H9 (cell line): ENCODE measurements around the gene ISG15. TPM values are rescaled to one million over a fixed set of nuclear protein-coding genes. Genes with fewer than 3 reads are reported as not detected.

Experiments
- DNase-seq: peaks from one replicate; pipeline ENCODE4 v3.0.0-alpha.2; 2017
- H2AFZ ChIP-seq: one replicate; pipeline ENCODE4 v1.6.1; 2013; ENCODE audit warnings: mild to moderate bottlenecking, low read length, control low read depth, moderate library complexity
- H2AK5ac ChIP-seq: 2 replicates; pipeline ENCODE4 v1.6.1; 2013; ENCODE audit warnings: low read length, control low read depth, mixed read lengths; ENCODE audit not compliant: insufficient read length
- H2BK120ac ChIP-seq: one replicate; pipeline ENCODE4 v1.6.1; 2013; ENCODE audit warnings: low read depth, mild to moderate bottlenecking, low read length, control low read depth, inconsistent platforms; ENCODE audit not compliant: poor library complexity, severe bottlenecking
- H2BK12ac ChIP-seq: 2 replicates; pipeline ENCODE4 v1.6.1; 2013; ENCODE audit warnings: low read length, control low read depth, mixed read lengths, low read depth; ENCODE audit not compliant: insufficient read length
- H2BK15ac ChIP-seq: 2 replicates; pipeline ENCODE4 v1.6.1; 2013; ENCODE audit warnings: low read depth, low read length, control low read depth
- H2BK20ac ChIP-seq: one replicate; pipeline ENCODE4 v1.6.1; 2013; ENCODE audit warnings: low read depth, mild to moderate bottlenecking, low read length, control low read depth, inconsistent platforms; ENCODE audit not compliant: poor library complexity, severe bottlenecking
- H2BK5ac ChIP-seq: 2 replicates; pipeline ENCODE4 v1.6.1; 2013; ENCODE audit warnings: low read length, control low read depth, mixed read lengths; ENCODE audit not compliant: insufficient read length
- H3K14ac ChIP-seq: 2 replicates; pipeline ENCODE4 v1.6.1; 2013; ENCODE audit warnings: low read length, control low read depth; ENCODE audit not compliant: insufficient read depth
- H3K18ac ChIP-seq: 2 replicates; pipeline ENCODE4 v1.6.1; 2013; ENCODE audit warnings: low read depth, mild to moderate bottlenecking, mixed read lengths, low read length, control low read depth; ENCODE audit not compliant: insufficient read length
- H3K23ac ChIP-seq: 2 replicates; pipeline ENCODE4 v1.6.1; 2013; ENCODE audit warnings: low read length, control low read depth, mixed read lengths, low read depth; ENCODE audit not compliant: insufficient read length
- H3K23me2 ChIP-seq: 2 replicates; pipeline ENCODE4 v1.6.1; 2013; ENCODE audit warnings: low read depth, mild to moderate bottlenecking, mixed read lengths, low read length, control low read depth; ENCODE audit not compliant: insufficient read length, poor library complexity, severe bottlenecking
- H3K27ac ChIP-seq: 2 replicates; pipeline ENCODE4 v1.5.1; 2013; ENCODE audit warnings: low read length, control low read depth, mixed read lengths, low read depth; ENCODE audit not compliant: insufficient read length
- H3K27me3 ChIP-seq: 2 replicates; pipeline ENCODE4 v1.6.1; 2013; ENCODE audit warnings: low read length, control low read depth, inconsistent platforms; ENCODE audit not compliant: insufficient read depth
- H3K4ac ChIP-seq: 2 replicates; pipeline ENCODE4 v1.6.1; 2013; ENCODE audit warnings: low read depth, mild to moderate bottlenecking, control low read depth, inconsistent platforms, low read length, moderate library complexity
- H3K4me1 ChIP-seq: 2 replicates; pipeline ENCODE4 v1.6.1; 2013; ENCODE audit warnings: low read length, control low read depth, inconsistent platforms; ENCODE audit not compliant: insufficient read depth
- H3K4me2 ChIP-seq: 2 replicates; pipeline ENCODE4 v1.6.1; 2013; ENCODE audit warnings: low read length, control low read depth, mixed read lengths; ENCODE audit not compliant: insufficient read length, insufficient read depth
- H3K56ac ChIP-seq: 2 replicates; pipeline ENCODE4 v1.6.1; 2013; ENCODE audit warnings: low read depth, mild to moderate bottlenecking, mixed read lengths, low read length, control low read depth; ENCODE audit not compliant: insufficient read length
- H3K79me1 ChIP-seq: 2 replicates; pipeline ENCODE4 v1.6.1; 2013; ENCODE audit warnings: low read depth, mild to moderate bottlenecking, moderate library complexity, low read length, control low read depth, inconsistent platforms; ENCODE audit not compliant: insufficient read depth, poor library complexity, severe bottlenecking
- H3K79me2 ChIP-seq: 2 replicates; pipeline ENCODE4 v1.6.1; 2013; ENCODE audit warnings: low read length, control low read depth, inconsistent platforms; ENCODE audit not compliant: insufficient read depth
- H3K9ac ChIP-seq: 2 replicates; pipeline ENCODE4 v1.6.1; 2013; ENCODE audit warnings: low read length, control low read depth, mixed read lengths; ENCODE audit not compliant: insufficient read length; ENCODE audit errors: extremely low read depth
- H3K9me3 ChIP-seq: one replicate; pipeline ENCODE4 v1.6.1; 2013; ENCODE audit warnings: low read depth, low read length, inconsistent platforms; ENCODE audit not compliant: control insufficient read depth
- H3T11ph ChIP-seq: one replicate; pipeline ENCODE4 v1.6.1; 2013; ENCODE audit warnings: mild to moderate bottlenecking, low read length, control low read depth, inconsistent platforms
- H4K20me1 ChIP-seq: one replicate; pipeline ENCODE4 v1.6.1; 2013; ENCODE audit not compliant: control insufficient read depth, insufficient read length, insufficient read depth
- H4K5ac ChIP-seq: 2 replicates; pipeline ENCODE4 v1.6.1; 2013; ENCODE audit warnings: low read depth, mild to moderate bottlenecking, mixed read lengths, low read length, control low read depth; ENCODE audit not compliant: insufficient read length
- H4K8ac ChIP-seq: replicated peaks from 2 replicates; pipeline ENCODE4 v1.6.1; 2013; ENCODE audit warnings: low read length, control low read depth, mixed read lengths, low read depth; ENCODE audit not compliant: insufficient read length
- H4K91ac ChIP-seq: 2 replicates; pipeline ENCODE4 v1.6.1; 2013; ENCODE audit warnings: low read depth, mild to moderate bottlenecking, moderate library complexity, mixed read lengths, low read length, control low read depth; ENCODE audit not compliant: insufficient read length
- H3K27ac Mint-ChIP-seq, 3 experiments: 2 replicates in 2 of 3; 3 replicates in 1 of 3; pipeline ENCODE4 v1.8.0; 2020 to 2021; ENCODE audit warnings: mixed read lengths in 3 of 3, mild to moderate bottlenecking in 1 of 3, moderate library complexity in 1 of 3
- H3K27me3 Mint-ChIP-seq: 2 replicates; pipeline ENCODE4 v1.8.0; 2021; ENCODE audit warnings: low read depth, mild to moderate bottlenecking, moderate library complexity, mixed read lengths
- H3K36me3 Mint-ChIP-seq, 3 experiments: 2 replicates in 2 of 3; 3 replicates in 1 of 3; pipeline ENCODE4 v1.8.0; 2020 to 2021; ENCODE audit warnings: low read depth in 3 of 3, mixed read lengths in 3 of 3; ENCODE audit not compliant: insufficient read depth in 1 of 3
- H3K4me1 Mint-ChIP-seq, 2 experiments: 2 replicates each; pipeline ENCODE4 v1.8.0; 2020; ENCODE audit warnings: mixed read lengths in 2 of 2
- H3K4me3 Mint-ChIP-seq, 2 experiments: 2 replicates in 1 of 2; 3 replicates in 1 of 2; pipeline ENCODE4 v1.8.0; 2020 to 2021; ENCODE audit warnings: mild to moderate bottlenecking in 2 of 2, mixed read lengths in 2 of 2, moderate library complexity in 1 of 2
- H3K9me3 Mint-ChIP-seq, 2 experiments: 2 replicates in 1 of 2; 3 replicates in 1 of 2; pipeline ENCODE4 v1.8.0; 2020; ENCODE audit warnings: mild to moderate bottlenecking in 2 of 2, mixed read lengths in 2 of 2, moderate library complexity in 1 of 2
- CTCF ChIP-seq: fragments of 200-600 bp; sonication (generic); conservative IDR thresholded peaks from 3 replicates; pipeline ENCODE4 v1.8.0; 2021; ENCODE audit warnings: antibody characterized with exemption, mild to moderate bottlenecking
- WGBS: extraction: QIAGEN DNeasy Blood & Tissue Kit; methylation state at CpG from one replicate; pipeline ENCODE4 v1.1.7; 2013; ENCODE audit warnings: missing lambda C conversion rate, low lambda C conversion rate, mixed read lengths; ENCODE audit not compliant: insufficient read length; ENCODE audit errors: extremely low coverage; 5-methylcytosine and 5-hydroxymethylcytosine counted together
- total RNA-seq: library from RNA; stranded (reverse); gene quantifications from 2 replicates; pipeline ENCODE4 v1.2.1, GENCODE V29; 2021

The ISG15 gene
- total RNA-seq, 1 experiment from 2014 or later = 39.7 TPM

- H3K9me3 ChIP-seq = no peaks in the 10 kb centered on the region
- H4K91ac ChIP-seq = no peak overlapping the region
- no peak overlapping the region for H3T11ph ChIP-seq
- H3K4me1 ChIP-seq = peaks cover 4% of the 10 kb centered on the region; the same call in 1 of the 2 replicates
- no peak overlapping the region for H3K4me2 ChIP-seq
- H2AFZ ChIP-seq = no peak overlapping the region
- H3K27ac Mint-ChIP-seq = no peak overlapping the region
- no peaks in the 10 kb centered on the region for H3K79me1 ChIP-seq
- H3K27me3 ChIP-seq = no peaks in the 10 kb centered on the region; the same call in 1 of the 2 replicates
- H2BK12ac ChIP-seq = no peak overlapping the region
- H3K18ac ChIP-seq = no peak overlapping the region
- H3K14ac ChIP-seq = no peak overlapping the region
- H4K8ac ChIP-seq = no peak overlapping the region
- H3K36me3 Mint-ChIP-seq = peaks cover 6 to 18% (median 17%) of the 10 kb centered on the region in 3 experiments; a peak in 6 of 7 replicates
- H2BK20ac ChIP-seq = no peak overlapping the region
- H3K23me2 ChIP-seq = peaks cover 10% of the 10 kb centered on the region
- H3K56ac ChIP-seq = no peak overlapping the region
- no peak overlapping the region for H3K23ac ChIP-seq
- H3K4me1 Mint-ChIP-seq = peaks cover 14 to 29% of the 10 kb centered on the region in 2 experiments
- no peak overlapping the region for H4K5ac ChIP-seq
- H3K9ac ChIP-seq = no peak overlapping the region
- no peak overlapping the region for H2AK5ac ChIP-seq
- no peaks in the 10 kb centered on the region for H3K9me3 Mint-ChIP-seq
- H2BK120ac ChIP-seq = no peak overlapping the region
- no peak overlapping the region for H2BK15ac ChIP-seq
- H2BK5ac ChIP-seq = no peak overlapping the region
- no peaks in the 10 kb centered on the region for H3K79me2 ChIP-seq
- H4K20me1 ChIP-seq = no peaks in the 10 kb centered on the region
- no CpG with 5 or more reads among the region's 19 CpGs for WGBS
- H3K27me3 Mint-ChIP-seq = peaks cover 57% of the 10 kb centered on the region
- H3K4me3 Mint-ChIP-seq = peak overlapping the region in 1 of 2 experiments; percentile 51; a peak in 2 of 5 replicates
- no peak overlapping the region for H3K27ac ChIP-seq
- H3K4ac ChIP-seq = no peak overlapping the region
- DNase-seq = no peak
- TF ChIP-seq CTCF = 0 out of 3 replicates have a peak, but pooled peaks have one; percentile 15
Measured at GRCh38 chr1:1035291-1035943, 22.1 kb downstream of the ISG15 start.
